Thoracic aorta (tissue), 2 donors: Measurements from ENCODE around the gene CRB2. TPM values are rescaled to one million over a fixed set of nuclear protein-coding genes. Genes with fewer than 3 reads are reported as not detected.

Experiments
- ATAC-seq: fragments of 150-250 bp; one replicate; pipeline ENCODE4 v1.8.0; 2017; ENCODE audit warnings: low read depth; ENCODE audit not compliant: insufficient number of reproducible peaks, low FRiP score
- DNase-seq: peaks from one replicate; pipeline ENCODE4 v3.0.0-alpha.2; 2020; ENCODE audit warnings: low spot score
- H3K27ac ChIP-seq, 2 donors: fragments of 200-600 bp; sonication (generic); 1 replicate in 1 of 2; 2 replicates in 1 of 2; pipeline ENCODE4 v1.5.1; 2016; ENCODE audit warnings: mild to moderate bottlenecking in 2 of 2, moderate library complexity in 2 of 2
- H3K27me3 ChIP-seq: fragments of 200-600 bp; sonication (generic); replicated peaks from 2 replicates; pipeline ENCODE4 v1.6.0; 2016; ENCODE audit warnings: mild to moderate bottlenecking; ENCODE audit not compliant: insufficient read depth
- H3K36me3 ChIP-seq: fragments of 200-600 bp; sonication (generic); one replicate; pipeline ENCODE4 v1.5.1; 2016
- H3K4me1 ChIP-seq, 2 donors: fragments of 200-600 bp; sonication (generic); 1 replicate in 1 of 2; 2 replicates in 1 of 2; pipeline versions ENCODE4 v1.5.1 to v1.6.0; 2016; ENCODE audit warnings: low read depth in 2 of 2, mild to moderate bottlenecking in 1 of 2; ENCODE audit not compliant: control insufficient read depth in 1 of 2
- H3K4me3 ChIP-seq: fragments of 200-600 bp; sonication (generic); 2 replicates; pipeline ENCODE4 v1.5.1; 2016; ENCODE audit warnings: mild to moderate bottlenecking
- H3K9me3 ChIP-seq: fragments of 200-600 bp; sonication (generic); 2 replicates; pipeline ENCODE4 v1.5.1; 2016
- CTCF ChIP-seq: fragments of 200-600 bp; sonication (generic); IDR thresholded peaks from one replicate; pipeline ENCODE4 v1.5.1; 2019; ENCODE audit warnings: antibody characterized with exemption
- total RNA-seq, 2 donors: library from RNA; depleted of rRNA; stranded (reverse); fragments of >200 nt; gene quantifications; one replicate each; pipeline versions ENCODE4 v1.1.0 to v1.2.3, GENCODE V29; 2016

CRB2 gene
- total RNA-seq, 2 donors from 2014 or later = not detected

DNA sequence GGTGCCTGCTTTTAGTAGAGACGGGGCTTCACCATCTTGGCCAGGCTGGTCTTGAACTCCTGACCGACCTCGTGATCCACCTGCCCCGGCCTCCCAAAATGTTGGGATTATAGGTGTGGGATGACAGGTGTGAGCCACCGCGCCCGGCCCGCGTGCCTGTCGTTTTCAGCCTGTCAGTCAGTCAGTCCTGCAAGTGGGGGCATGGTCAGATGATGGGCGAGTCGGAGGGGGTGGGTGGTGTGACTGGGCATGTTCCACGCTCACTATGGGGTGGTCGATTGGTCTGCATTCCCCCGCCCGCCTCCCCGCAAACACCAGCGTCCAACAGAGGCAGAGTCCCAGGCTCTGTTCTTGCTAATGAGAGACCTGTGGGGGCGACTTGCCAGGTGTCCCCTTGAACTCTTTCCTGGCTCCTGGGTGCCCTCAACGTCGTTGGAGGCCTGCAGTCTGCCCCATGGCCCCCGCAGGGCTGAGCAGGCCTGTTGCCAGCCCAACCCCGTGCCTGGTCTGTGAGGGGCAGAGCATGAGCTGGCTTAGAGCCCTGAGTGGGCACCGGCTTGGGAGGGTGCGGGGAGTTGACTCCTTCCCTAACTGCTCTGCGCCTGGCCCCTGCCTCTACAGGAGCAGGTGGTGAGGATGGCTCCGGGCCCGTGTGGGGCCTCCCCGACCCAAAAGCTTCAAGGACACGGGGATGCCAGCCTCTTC lies 23.1 kb downstream of the CRB2 start:
- Histone ChIP-seq H3K27ac (no peak overlapping the region), H3K27me3 (no peaks in the 10 kb centered on the region), H3K36me3 (peaks cover 2% of the 10 kb centered on the region), H3K4me3 (no peak overlapping the region), H3K4me1 (peaks cover 0 to 9% of the 10 kb centered on the region in 2 donors), H3K9me3 (no peaks in the 10 kb centered on the region)
- DNase-seq (no peak), ATAC-seq (no peak)
- no peak for TF ChIP-seq CTCF

DNA sequence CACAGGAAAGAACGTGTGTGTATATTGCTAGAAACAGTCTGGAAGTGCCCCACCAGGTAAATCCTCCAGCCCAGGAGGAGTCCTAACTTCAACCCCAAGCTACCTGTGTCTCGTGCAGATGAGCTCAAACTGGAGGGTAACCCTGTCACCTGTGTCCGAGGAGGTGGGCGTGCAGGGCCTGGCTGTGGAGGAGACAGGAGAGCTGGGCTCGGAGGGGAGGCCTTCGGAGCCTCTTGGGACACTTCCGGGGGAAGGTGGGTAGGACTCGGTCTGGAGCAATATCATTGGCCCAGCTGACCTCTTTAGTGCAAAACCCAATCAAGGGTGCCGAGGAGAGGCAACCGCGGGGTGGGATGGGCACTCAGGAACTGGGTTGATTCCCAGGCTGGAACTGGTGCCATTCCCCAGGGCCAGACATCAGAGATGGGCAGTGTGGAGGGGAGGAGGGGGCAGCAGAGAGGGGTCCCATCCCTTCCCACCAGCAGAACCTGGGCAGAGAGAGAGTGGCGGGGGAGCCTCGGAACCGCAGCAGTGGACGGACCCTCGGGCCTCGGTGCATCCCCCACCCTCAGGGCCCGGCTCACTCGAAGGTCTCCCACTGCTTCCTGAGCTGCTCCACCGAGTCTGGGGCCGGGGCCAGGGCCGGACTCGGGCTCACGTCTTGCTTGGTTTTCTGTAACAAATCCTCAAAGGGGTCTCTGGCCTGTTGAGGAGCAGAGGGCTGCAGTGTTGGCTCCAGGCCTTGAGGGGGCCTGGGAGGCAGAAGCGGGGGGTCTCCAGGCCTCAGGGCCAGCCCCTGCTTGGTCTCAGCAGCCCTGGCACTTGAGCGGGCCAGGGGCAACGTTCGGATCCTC lies 25.1 kb downstream of the CRB2 start:
- Histone ChIP-seq H3K27ac (no peak overlapping the region), H3K27me3 (no peaks in the 10 kb centered on the region), H3K4me3 (no peak overlapping the region), H3K36me3 (peaks cover 2% of the 10 kb centered on the region), H3K9me3 (no peaks in the 10 kb centered on the region), H3K4me1 (peaks cover 0 to 4% of the 10 kb centered on the region in 2 donors)
- no peak for TF ChIP-seq CTCF
- no peak for ATAC-seq
- no peak for DNase-seq

DNA sequence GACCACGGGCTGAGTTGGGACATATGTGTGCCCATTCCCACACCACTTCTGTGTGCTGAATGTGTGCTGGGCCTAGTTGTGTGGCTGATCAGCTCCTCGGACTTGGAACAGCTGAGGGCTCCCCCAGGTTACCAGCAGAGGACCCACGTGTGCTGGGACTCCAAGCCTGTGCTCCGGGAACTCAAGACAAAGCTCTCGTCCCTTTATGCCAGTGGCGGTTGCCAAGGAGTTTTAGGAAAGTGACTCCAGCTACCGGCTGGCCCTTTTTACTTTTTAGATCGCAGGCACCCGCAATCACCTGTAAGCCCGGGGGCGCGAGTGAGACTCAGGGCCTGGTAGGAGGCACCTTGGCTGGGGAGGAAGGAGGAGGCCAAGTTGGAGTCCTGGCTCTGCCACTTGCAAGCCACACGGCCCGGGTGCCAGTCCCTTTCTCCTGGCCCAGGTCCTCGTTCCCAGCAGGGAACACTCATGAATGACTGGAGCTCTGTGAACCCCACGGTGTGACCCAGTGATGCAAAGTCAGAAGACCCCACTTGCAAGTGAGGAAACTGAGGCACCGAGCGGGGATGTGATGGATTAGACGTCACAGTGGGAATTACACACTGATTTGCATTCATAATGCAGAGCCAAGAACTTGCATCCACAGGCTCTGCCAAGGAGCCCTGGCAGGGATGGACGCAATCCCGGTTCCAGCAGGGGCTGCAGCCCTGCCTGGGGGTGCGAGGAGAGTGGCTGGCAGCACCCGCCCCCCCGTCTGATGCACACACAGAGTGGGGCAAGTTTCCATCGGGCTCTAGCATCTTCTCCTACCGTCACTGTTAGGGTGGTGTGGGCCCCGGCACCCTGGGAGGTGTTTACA lies 26.9 kb downstream of the CRB2 start:
- peaks cover 2% of the 10 kb centered on the region for H3K36me3 ChIP-seq
- no peak for DNase-seq
- no peaks in the 10 kb centered on the region for H3K27me3 ChIP-seq

GRCh38 chr9:123383512-123384170 lies 27.6 kb downstream of the CRB2 start:
- no peak for DNase-seq
- no peak for TF ChIP-seq CTCF
- no peaks in the 10 kb centered on the region for H3K4me1 ChIP-seq

More for the DNA sequence above, 26.9 kb downstream of the CRB2 start:
- H3K9me3 ChIP-seq = no peaks in the 10 kb centered on the region
- no peak for ATAC-seq
- no peaks in the 10 kb centered on the region for H3K4me1 ChIP-seq
- no peak for TF ChIP-seq CTCF
- no peak overlapping the region for H3K27ac ChIP-seq
- H3K4me3 ChIP-seq = no peak overlapping the region

More at GRCh38 chr9:123383512-123384170, 27.6 kb downstream of the CRB2 start:
- no peak overlapping the region for H3K4me3 ChIP-seq
- ATAC-seq = no peak
- no peaks in the 10 kb centered on the region for H3K9me3 ChIP-seq
- H3K27me3 ChIP-seq = no peaks in the 10 kb centered on the region
- H3K36me3 ChIP-seq = peaks cover 2% of the 10 kb centered on the region
- H3K27ac ChIP-seq = no peak overlapping the region
